ENCODE results near the gene NTRK3. TPM values are rescaled to one million over a fixed set of nuclear protein-coding genes. Genes with fewer than 3 reads are reported as not detected.

The NTRK3 gene
- total and polyA plus RNA-seq, 2 experiments from 2014 or later = not detected

GRCh38 chr15:88233921-88234320 lies 22.6 kb downstream of the NTRK3 start:
- no peak overlapping the region for H3K4me2 ChIP-seq (ENCODE audit: unreplicated experiment)
- 45% methylated on average over 9 of the region's 9 CpGs for WGBS, 2 experiments (ENCODE audit: low coverage in 1 of 2, low lambda C conversion rate in 2 of 2, missing lambda C conversion rate in 2 of 2)
- no peaks in the 10 kb centered on the region for H3K9me3 ChIP-seq (ENCODE audit: low read depth)
- no peaks in the 10 kb centered on the region for H3K9me2 ChIP-seq (ENCODE audit: insufficient read depth)
- TF ChIP-seq EZH2phosphoT487 (IDR thresholded peaks at IDR 0.05; ENCODE audit: insufficient read depth, low read depth) (no peak), EZH2 (IDR thresholded peaks at IDR 0.05; ENCODE audit: insufficient read depth, poor library complexity, severe bottlenecking) (no peak)
- H3F3A ChIP-seq (ENCODE audit: insufficient read depth) = no peaks in the 10 kb centered on the region
- H3K4me3 ChIP-seq = no peak overlapping the region
- no peaks in the 10 kb centered on the region; the same call in 1 of the 2 replicates for H3K27me3 ChIP-seq (replicated peaks; ENCODE audit: insufficient read depth)
- DNase-seq = no peak
- H3K4me1 ChIP-seq (ENCODE audit: insufficient read depth) = peaks cover 9% of the 10 kb centered on the region; the same call in 1 of the 2 replicates
- H4K20me1 ChIP-seq (ENCODE audit: insufficient read depth) = no peaks in the 10 kb centered on the region
- no peak overlapping the region for H3K9ac ChIP-seq
- H3K36me3 ChIP-seq (ENCODE audit: low read depth) = no peaks in the 10 kb centered on the region
- H3K27ac ChIP-seq = no peak overlapping the region
- H3K79me2 ChIP-seq (ENCODE audit: insufficient read depth) = no peaks in the 10 kb centered on the region
- H2AFZ ChIP-seq = no peak overlapping the region
- in situ Hi-C loops (cut with MboI) = no loop called here

- no peak for DNase-seq
- H4K20me1 ChIP-seq (ENCODE audit: insufficient read depth) = no peaks in the 10 kb centered on the region
- H2AFZ ChIP-seq = no peak overlapping the region
- H3K9ac ChIP-seq = no peak overlapping the region
- H3K4me3 ChIP-seq = no peak overlapping the region
- H3K79me2 ChIP-seq (ENCODE audit: insufficient read depth) = no peaks in the 10 kb centered on the region
- WGBS, 2 experiments (ENCODE audit: low coverage in 1 of 2, low lambda C conversion rate in 2 of 2, missing lambda C conversion rate in 2 of 2) = 22 to 28% methylated on average over 4 of the region's 4 CpGs
- in situ Hi-C loops (cut with MboI) = no loop called here
- no peaks in the 10 kb centered on the region for H3K4me1 ChIP-seq (ENCODE audit: insufficient read depth)
- H3K9me2 ChIP-seq (ENCODE audit: insufficient read depth) = no peaks in the 10 kb centered on the region
- TF ChIP-seq EZH2 (IDR thresholded peaks at IDR 0.05; ENCODE audit: insufficient read depth, poor library complexity, severe bottlenecking) (no peak), EZH2phosphoT487 (IDR thresholded peaks at IDR 0.05; ENCODE audit: insufficient read depth, low read depth) (no peak)
- H3K27ac ChIP-seq = no peak overlapping the region
- no peaks in the 10 kb centered on the region; the same call in 1 of the 2 replicates for H3K27me3 ChIP-seq (replicated peaks; ENCODE audit: insufficient read depth)
- H3K9me3 ChIP-seq (ENCODE audit: low read depth) = no peaks in the 10 kb centered on the region
- no peak overlapping the region for H3K4me2 ChIP-seq (ENCODE audit: unreplicated experiment)
- no peaks in the 10 kb centered on the region for H3K36me3 ChIP-seq (ENCODE audit: low read depth)
- no peaks in the 10 kb centered on the region for H3F3A ChIP-seq (ENCODE audit: insufficient read depth)
These were observed 23.8 kb downstream of the NTRK3 start for GRCh38 chr15:88232771-88233201.

DNA sequence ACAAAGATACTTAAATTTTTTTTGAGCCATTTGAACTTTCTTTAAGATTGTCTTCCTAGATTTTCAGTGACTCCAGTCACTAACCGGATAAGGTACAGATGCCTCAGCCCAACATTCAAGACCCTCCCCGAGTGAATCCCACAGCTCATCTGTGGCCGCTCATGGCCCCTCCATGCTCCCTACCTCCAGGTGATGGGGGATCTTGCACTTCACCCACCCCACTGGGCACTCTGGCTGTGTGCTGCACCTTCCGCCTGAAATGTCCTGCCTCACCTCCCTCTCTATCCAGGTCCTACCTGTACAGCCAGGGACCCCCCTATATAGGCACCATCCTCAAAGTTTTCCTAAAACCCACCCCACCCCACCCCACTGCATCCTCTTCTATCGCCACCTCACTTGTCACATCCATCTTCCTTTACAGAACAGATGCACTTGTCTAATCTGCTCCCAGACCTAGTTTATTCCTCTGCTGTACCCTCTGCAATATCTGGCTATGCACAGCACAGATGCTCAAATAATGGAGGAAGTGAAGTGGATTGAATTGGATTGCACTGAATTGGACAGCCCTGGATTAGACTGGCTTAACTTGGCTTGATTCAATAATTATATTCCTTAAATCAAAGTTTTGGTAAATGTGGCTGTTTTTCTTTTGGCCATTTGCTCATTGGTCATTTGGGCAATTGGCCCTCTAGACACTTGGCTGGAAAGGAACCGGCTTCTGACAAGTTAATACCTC lies 24.5 kb downstream of the NTRK3 start:
- H3K79me2 ChIP-seq (ENCODE audit: insufficient read depth) = no peaks in the 10 kb centered on the region
- H3K27ac ChIP-seq = no peak overlapping the region
- no peak overlapping the region for H3K4me3 ChIP-seq
- no peaks in the 10 kb centered on the region for H3K9me2 ChIP-seq (ENCODE audit: insufficient read depth)
- no peaks in the 10 kb centered on the region for H4K20me1 ChIP-seq (ENCODE audit: insufficient read depth)
- 48 to 54% methylated on average over 6 of the region's 6 CpGs for WGBS, 2 experiments (ENCODE audit: low coverage in 1 of 2, low lambda C conversion rate in 2 of 2, missing lambda C conversion rate in 2 of 2)
- no peak overlapping the region for H3K9ac ChIP-seq
- TF ChIP-seq EZH2 (IDR thresholded peaks at IDR 0.05; ENCODE audit: insufficient read depth, poor library complexity, severe bottlenecking) (no peak), EZH2phosphoT487 (IDR thresholded peaks at IDR 0.05; ENCODE audit: insufficient read depth, low read depth) (no peak)
- H3K27me3 ChIP-seq (replicated peaks; ENCODE audit: insufficient read depth) = no peaks in the 10 kb centered on the region; the same call in 1 of the 2 replicates
- H3F3A ChIP-seq (ENCODE audit: insufficient read depth) = no peaks in the 10 kb centered on the region
- H3K36me3 ChIP-seq (ENCODE audit: low read depth) = no peaks in the 10 kb centered on the region
- in situ Hi-C loops (cut with MboI) = no loop called here
- no peaks in the 10 kb centered on the region for H3K4me1 ChIP-seq (ENCODE audit: insufficient read depth)
- H2AFZ ChIP-seq = no peak overlapping the region
- no peaks in the 10 kb centered on the region for H3K9me3 ChIP-seq (ENCODE audit: low read depth)
- H3K4me2 ChIP-seq (ENCODE audit: unreplicated experiment) = no peak overlapping the region
- DNase-seq = no peak

- Histone ChIP-seq H3K9me3 (ENCODE audit: low read depth) (no peaks in the 10 kb centered on the region), H3K79me2 (ENCODE audit: insufficient read depth) (no peaks in the 10 kb centered on the region), H4K20me1 (ENCODE audit: insufficient read depth) (no peaks in the 10 kb centered on the region), H3K27ac (no peak overlapping the region), H3K4me1 (ENCODE audit: insufficient read depth) (no peaks in the 10 kb centered on the region), H3K9me2 (ENCODE audit: insufficient read depth) (no peaks in the 10 kb centered on the region), H3K9ac (no peak overlapping the region), H3K4me3 (no peak overlapping the region), H2AFZ (no peak overlapping the region), H3F3A (ENCODE audit: insufficient read depth) (no peaks in the 10 kb centered on the region), H3K4me2 (ENCODE audit: unreplicated experiment) (no peak overlapping the region), H3K36me3 (ENCODE audit: low read depth) (no peaks in the 10 kb centered on the region), H3K27me3 (replicated peaks; ENCODE audit: insufficient read depth) (no peaks in the 10 kb centered on the region)
- no peak for TF ChIP-seq EZH2 (IDR thresholded peaks at IDR 0.05; ENCODE audit: insufficient read depth, poor library complexity, severe bottlenecking)
- no peak for TF ChIP-seq EZH2phosphoT487 (IDR thresholded peaks at IDR 0.05; ENCODE audit: insufficient read depth, low read depth)
- WGBS, 2 experiments (ENCODE audit: low coverage in 1 of 2, low lambda C conversion rate in 2 of 2, missing lambda C conversion rate in 2 of 2) = 2 to 3% methylated on average over 2 of the region's 2 CpGs
- no peak for DNase-seq
- in situ Hi-C loops (cut with MboI) = no loop called here
These were observed 25.7 kb downstream of the NTRK3 start for GRCh38 chr15:88230823-88231222.
